BLaER1 treated with 17β-estradiol and CSF1 and Interleukin-3, amounts not matched to agents 10 nM and 100 nM (cell line): ENCODE results near the gene KCTD16.
A peak's percentile ranks its signal among the peaks of the same experiment; 100 is the strongest.

Experiments
- H3K27ac ChIP-seq, 11 experiments: shearing (Covaris generic); formaldehyde crosslinking; 2 replicates each; pipeline ENCODE4 v1.8.1; 2022
- H3K27me3 ChIP-seq, 11 experiments: shearing (Covaris generic); formaldehyde crosslinking; 2 replicates each; pipeline ENCODE4 v1.8.1; 2022
- H3K36me3 ChIP-seq, 11 experiments: shearing (Covaris generic); formaldehyde crosslinking; 2 replicates each; pipeline ENCODE4 v1.8.1; 2022
- H3K4me1 ChIP-seq, 10 experiments: shearing (Covaris generic); formaldehyde crosslinking; 2 replicates each; pipeline ENCODE4 v1.8.1; 2022
- H3K4me2 ChIP-seq, 11 experiments: shearing (Covaris generic); formaldehyde crosslinking; 2 replicates each; pipeline ENCODE4 v1.8.1; 2022
- H3K4me3 ChIP-seq, 10 experiments: shearing (Covaris generic); formaldehyde crosslinking; 2 replicates each; pipeline ENCODE4 v1.8.1; 2022
- H3K9ac ChIP-seq, 11 experiments: shearing (Covaris generic); formaldehyde crosslinking; 2 replicates each; pipeline ENCODE4 v1.8.1; 2022
- H3K9me3 ChIP-seq, 11 experiments: shearing (Covaris generic); formaldehyde crosslinking; replicated peaks in 1 of 11; 2 replicates each; pipeline ENCODE4 v1.8.1; 2022
- H4K20me1 ChIP-seq, 11 experiments: shearing (Covaris generic); formaldehyde crosslinking; 2 replicates each; pipeline ENCODE4 v1.8.1; 2022
- Cebpa-rat ChIP-seq, 11 experiments: shearing (Covaris generic); IDR thresholded peaks; 2 replicates each; pipeline ENCODE4 v1.8.1; 2022

KCTD16 gene

GRCh38 chr5:144133050-144133633, 37.5 kb upstream of the KCTD16 start:
- H3K27me3 ChIP-seq: no peaks in the 10 kb centered on the region

GRCh38 chr5:144134194-144134826, 36.4 kb upstream of the KCTD16 start:
- Histone ChIP-seq H3K4me2 (no peak overlapping the region), H4K20me1 (no peaks in the 10 kb centered on the region), H3K9me3 (no peaks in the 10 kb centered on the region), H3K4me3 (no peak overlapping the region), H3K9ac (no peak overlapping the region), H3K27ac (no peak overlapping the region), H3K4me1 (peaks cover 0 to 16% (median 5%) of the 10 kb centered on the region in 10 experiments; a peak in 10 of 20 replicates), H3K27me3 (no peaks in the 10 kb centered on the region), H3K36me3 (no peaks in the 10 kb centered on the region)
- TF ChIP-seq Cebpa-rat (IDR thresholded peaks at IDR 0.05): no peak

More at GRCh38 chr5:144133050-144133633, 37.5 kb upstream of the KCTD16 start:
- Histone ChIP-seq H3K9me3 (no peaks in the 10 kb centered on the region), H4K20me1 (no peaks in the 10 kb centered on the region), H3K27ac (no peak overlapping the region), H3K4me1 (peaks cover 0 to 16% (median 5%) of the 10 kb centered on the region in 10 experiments; a peak in 10 of 20 replicates), H3K36me3 (no peaks in the 10 kb centered on the region), H3K4me2 (no peak overlapping the region), H3K9ac (no peak overlapping the region), H3K4me3 (no peak overlapping the region)
- TF ChIP-seq Cebpa-rat (IDR thresholded peaks at IDR 0.05): no peak

GRCh38 chr5:144135113-144135762, 35.4 kb upstream of the KCTD16 start:
- H3K27ac ChIP-seq: no peak overlapping the region
- no peaks in the 10 kb centered on the region for H3K9me3 ChIP-seq
- no peaks in the 10 kb centered on the region for H4K20me1 ChIP-seq
- H3K9ac ChIP-seq: no peak overlapping the region
- peaks cover 0 to 16% (median 5%) of the 10 kb centered on the region in 10 experiments; a peak in 10 of 20 replicates for H3K4me1 ChIP-seq
- peak overlapping the region in 2 of 11 experiments; percentile 2 to 11; a peak in 2 of 22 replicates for H3K4me2 ChIP-seq
- H3K4me3 ChIP-seq: no peak overlapping the region
- H3K27me3 ChIP-seq: no peaks in the 10 kb centered on the region
- TF ChIP-seq Cebpa-rat (IDR thresholded peaks at IDR 0.05): no peak
- H3K36me3 ChIP-seq: no peaks in the 10 kb centered on the region

GRCh38 chr5:144139586-144139985, 31.1 kb upstream of the KCTD16 start:
- Histone ChIP-seq H3K4me2 (no peak overlapping the region), H4K20me1 (no peaks in the 10 kb centered on the region), H3K36me3 (no peaks in the 10 kb centered on the region), H3K9me3 (no peaks in the 10 kb centered on the region), H3K9ac (no peak overlapping the region), H3K27ac (no peak overlapping the region), H3K4me1 (peaks cover 9 to 30% (median 15%) of the 10 kb centered on the region in 10 experiments; a peak in 17 of 20 replicates), H3K4me3 (no peak overlapping the region), H3K27me3 (no peaks in the 10 kb centered on the region)
- no peak for TF ChIP-seq Cebpa-rat (IDR thresholded peaks at IDR 0.05)

GRCh38 chr5:144141585-144141984, 29.1 kb upstream of the KCTD16 start:
- Histone ChIP-seq H3K4me1 (peaks cover 12 to 18% (median 16%) of the 10 kb centered on the region in 10 experiments; a peak in 17 of 20 replicates), H3K9ac (no peak overlapping the region), H3K36me3 (no peaks in the 10 kb centered on the region), H3K27ac (peak overlapping the region in 3 of 11 experiments; percentile 1 to 63 (median 35); a peak in 4 of 22 replicates), H3K4me2 (peak overlapping the region in 6 of 11 experiments; percentile 14 to 48 (median 35); a peak in 9 of 22 replicates), H4K20me1 (no peaks in the 10 kb centered on the region), H3K9me3 (no peaks in the 10 kb centered on the region), H3K27me3 (no peaks in the 10 kb centered on the region), H3K4me3 (no peak overlapping the region)
- no peak for TF ChIP-seq Cebpa-rat (IDR thresholded peaks at IDR 0.05)

- H3K27ac ChIP-seq: peak overlapping the region in 8 of 11 experiments; percentile 9 to 70 (median 56); a peak in 11 of 22 replicates
- no peak overlapping the region for H3K4me3 ChIP-seq
- no peaks in the 10 kb centered on the region for H3K27me3 ChIP-seq
- H4K20me1 ChIP-seq: no peaks in the 10 kb centered on the region
- H3K36me3 ChIP-seq: no peaks in the 10 kb centered on the region
- H3K4me2 ChIP-seq: peak overlapping the region in 9 of 11 experiments; percentile 1 to 48 (median 33); a peak in 13 of 22 replicates
- H3K9ac ChIP-seq: peak overlapping the region in 3 of 11 experiments; percentile 19 to 34 (median 20); a peak in 2 of 22 replicates
- peaks cover 12 to 18% (median 16%) of the 10 kb centered on the region in 10 experiments; a peak in 17 of 20 replicates for H3K4me1 ChIP-seq
- no peaks in the 10 kb centered on the region for H3K9me3 ChIP-seq
- TF ChIP-seq Cebpa-rat (IDR thresholded peaks at IDR 0.05): no peak
These were observed 28.4 kb upstream of the KCTD16 start for GRCh38 chr5:144142139-144142823.

GRCh38 chr5:144142824-144143162, 27.9 kb upstream of the KCTD16 start:
- peak overlapping the region in 8 of 11 experiments; percentile 1 to 48 (median 24); a peak in 11 of 22 replicates for H3K4me2 ChIP-seq
- no peak overlapping the region for H3K4me3 ChIP-seq
- peak overlapping the region in 8 of 11 experiments; percentile 9 to 70 (median 56); a peak in 11 of 22 replicates for H3K27ac ChIP-seq
- H3K4me1 ChIP-seq: peaks cover 12 to 18% (median 16%) of the 10 kb centered on the region in 10 experiments; a peak in 17 of 20 replicates
- no peaks in the 10 kb centered on the region for H3K9me3 ChIP-seq
- H4K20me1 ChIP-seq: no peaks in the 10 kb centered on the region
- H3K36me3 ChIP-seq: no peaks in the 10 kb centered on the region
- no peaks in the 10 kb centered on the region for H3K27me3 ChIP-seq
- no peak for TF ChIP-seq Cebpa-rat (IDR thresholded peaks at IDR 0.05)
- H3K9ac ChIP-seq: peak overlapping the region in 2 of 11 experiments; percentile 19 to 34; a peak in 1 of 22 replicates

DNA sequence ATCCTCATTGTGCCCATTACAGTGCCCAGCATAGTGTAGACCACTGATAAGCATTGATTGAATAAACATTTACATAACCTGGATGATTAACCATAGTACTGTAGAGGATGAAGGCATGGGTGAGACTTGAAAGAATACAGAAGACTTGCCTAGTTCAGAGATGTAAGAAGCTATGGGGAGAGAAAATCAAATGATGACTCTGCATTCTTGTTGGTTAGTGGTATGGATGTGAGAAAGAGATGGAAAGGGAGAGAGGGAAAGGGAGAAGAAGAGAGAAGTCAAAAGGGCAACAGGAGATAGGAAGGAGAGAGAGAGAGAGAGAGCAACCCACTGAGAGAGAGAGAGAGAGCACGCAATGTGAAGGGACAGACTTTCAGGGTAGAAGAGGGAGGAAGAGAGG, 27.0 kb upstream of the KCTD16 start:
- Histone ChIP-seq H3K4me3 (no peak overlapping the region), H3K36me3 (no peaks in the 10 kb centered on the region), H4K20me1 (no peaks in the 10 kb centered on the region), H3K4me1 (peaks cover 12 to 18% (median 16%) of the 10 kb centered on the region in 10 experiments; a peak in 17 of 20 replicates), H3K27me3 (no peaks in the 10 kb centered on the region), H3K9me3 (no peaks in the 10 kb centered on the region), H3K9ac (no peak overlapping the region), H3K4me2 (no peak overlapping the region), H3K27ac (no peak overlapping the region)
- no peak for TF ChIP-seq Cebpa-rat (IDR thresholded peaks at IDR 0.05)
